Progenitor cell of endocrine pancreas (in vitro differentiated cells): ENCODE results near the gene MRPL43. TPM values are rescaled to one million over a fixed set of nuclear protein-coding genes. Genes with fewer than 3 reads are reported as not detected.

ENCODE experiments used
- DNase-seq: peaks from one replicate; pipeline ENCODE4 v3.0.0; 2021; ENCODE audit warnings: low spot score; ENCODE audit not compliant: unreplicated experiment
- H3K27ac Mint-ChIP-seq: 2 replicates; pipeline ENCODE4 v1.8.0; 2021; ENCODE audit warnings: mild to moderate bottlenecking, moderate library complexity, mixed read lengths
- H3K27me3 Mint-ChIP-seq: 2 replicates; pipeline ENCODE4 v1.8.0; 2021; ENCODE audit warnings: mixed read lengths
- H3K36me3 Mint-ChIP-seq: 2 replicates; pipeline ENCODE4 v1.8.0; 2022; ENCODE audit warnings: mixed read lengths; ENCODE audit not compliant: insufficient read depth
- H3K4me1 Mint-ChIP-seq: 2 replicates; pipeline ENCODE4 v1.8.0; 2021; ENCODE audit warnings: low read depth, mixed read lengths
- H3K4me3 Mint-ChIP-seq: 2 replicates; pipeline ENCODE4 v1.8.0; 2021; ENCODE audit warnings: low read depth, mild to moderate bottlenecking, moderate library complexity, mixed read lengths
- H3K9me3 Mint-ChIP-seq: 2 replicates; pipeline ENCODE4 v1.8.0; 2021; ENCODE audit warnings: low read depth, mixed read lengths
- CTCF ChIP-seq: fragments of 200-600 bp; sonication (generic); IDR thresholded peaks from one replicate; pipeline ENCODE4 v1.5.0; 2021; ENCODE audit warnings: antibody characterized with exemption, mild to moderate bottlenecking; ENCODE audit not compliant: unreplicated experiment
- total RNA-seq: library from RNA; stranded (reverse); gene quantifications from 2 replicates; pipeline ENCODE4 v1.2.1, GENCODE V29; 2021

The MRPL43 gene
- total RNA-seq, 1 donor from 2014 or later: 70.7 TPM

DNA sequence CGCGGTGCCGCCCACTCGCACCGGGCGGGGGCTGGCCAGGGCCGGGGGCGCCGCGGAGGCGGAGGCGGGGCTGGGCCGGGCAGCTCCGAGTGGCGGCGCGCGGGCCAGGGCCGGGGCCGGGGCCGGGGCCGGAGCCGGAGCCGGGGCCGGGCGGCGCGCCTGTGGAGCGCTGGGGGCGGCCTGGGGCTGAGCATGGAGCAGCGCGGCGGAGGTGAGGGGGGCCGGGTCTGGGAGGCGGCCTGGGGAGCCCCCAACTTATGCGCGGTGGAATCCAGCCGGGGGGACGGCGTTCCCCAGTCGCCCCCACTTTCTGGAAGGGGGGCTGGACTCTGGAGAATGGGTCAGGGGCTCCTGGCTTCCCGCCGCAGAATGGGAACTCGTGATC is 12.4 kb upstream of the MRPL43 start, which contains the start of gene LZTS2:
LZTS2 (plus strand) TSS at position 67 of the 385 bp plus-strand sequence. CDS start 2,731 bp downstream, outside the sequence.
- DNase-seq: peak; percentile 46
- no peak for TF ChIP-seq CTCF
- H3K9me3 Mint-ChIP-seq: no peaks in the 10 kb centered on the region
- H3K4me1 Mint-ChIP-seq: peaks cover 16% of the 10 kb centered on the region
- no peaks in the 10 kb centered on the region for H3K27me3 Mint-ChIP-seq
- peaks cover 2% of the 10 kb centered on the region for H3K36me3 Mint-ChIP-seq
- peak within 1 kb of the TSS; percentile 97 for H3K27ac Mint-ChIP-seq
- H3K4me3 Mint-ChIP-seq: peak within 1 kb of the TSS; percentile 75

- peak; percentile 77 for DNase-seq
- peak; percentile 98 for TF ChIP-seq CTCF
- H3K27me3 Mint-ChIP-seq: no peaks in the 10 kb centered on the region
- peak overlapping the region; percentile 75 for H3K4me3 Mint-ChIP-seq
- peaks cover 16% of the 10 kb centered on the region for H3K4me1 Mint-ChIP-seq
- peak overlapping the region; percentile 97 for H3K27ac Mint-ChIP-seq
- no peaks in the 10 kb centered on the region for H3K9me3 Mint-ChIP-seq
- H3K36me3 Mint-ChIP-seq: peaks cover 4% of the 10 kb centered on the region
These were observed 11.9 kb upstream of the MRPL43 start for GRCh38 chr10:100998991-100999741.

GRCh38 chr10:100998183-100998990 is 11.1 kb upstream of the MRPL43 start:
- Mint-ChIP-seq H3K4me1 (peaks cover 16% of the 10 kb centered on the region), H3K9me3 (no peaks in the 10 kb centered on the region), H3K27me3 (no peaks in the 10 kb centered on the region), H3K27ac (peak overlapping the region; percentile 97), H3K4me3 (peak overlapping the region; percentile 75), H3K36me3 (peaks cover 3% of the 10 kb centered on the region)
- no peak for TF ChIP-seq CTCF
- DNase-seq: no peak

DNA sequence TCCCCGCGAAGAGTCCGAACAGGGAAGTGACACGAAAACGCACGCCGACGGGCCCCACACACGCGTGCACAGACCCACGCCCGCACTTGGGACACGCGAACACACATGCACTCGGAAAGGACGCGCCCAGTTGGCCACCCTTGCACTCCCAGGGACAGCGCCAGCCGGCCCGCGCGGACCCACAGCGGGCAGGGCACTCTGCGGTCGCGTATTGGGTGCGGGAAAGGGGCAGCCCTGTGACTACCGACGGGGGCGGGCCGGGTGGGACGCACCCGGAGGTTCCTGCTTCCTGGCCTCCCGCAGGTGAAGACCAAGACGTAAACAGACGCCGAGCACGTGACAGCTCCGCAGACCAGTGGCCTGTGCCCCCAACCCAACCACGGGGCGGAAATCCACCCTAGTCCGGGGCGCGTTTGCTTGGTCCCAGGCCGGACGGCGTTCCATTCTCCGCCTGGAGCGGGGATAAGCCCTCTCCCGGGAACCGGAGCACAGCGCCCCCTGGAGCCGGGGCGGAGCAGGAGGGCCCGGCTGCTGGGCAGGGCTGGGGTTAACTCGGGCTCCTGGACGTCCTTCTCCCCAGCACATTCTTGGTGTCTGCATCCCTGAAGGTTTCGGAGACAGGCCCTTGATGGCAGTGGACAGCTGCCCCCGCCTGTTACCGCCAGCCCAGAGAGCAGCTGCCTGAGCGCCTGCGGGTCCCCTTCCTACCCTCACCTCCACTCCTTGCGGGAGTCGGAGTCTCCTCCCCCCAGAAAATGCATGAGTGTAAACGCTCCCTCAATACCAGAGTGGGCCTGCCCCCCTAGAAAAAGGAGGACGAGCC is 10.3 kb upstream of the MRPL43 start:
- H3K4me1 Mint-ChIP-seq: peaks cover 16% of the 10 kb centered on the region
- peak overlapping the region; percentile 97 for H3K27ac Mint-ChIP-seq
- no peaks in the 10 kb centered on the region for H3K9me3 Mint-ChIP-seq
- peak; percentile 83 for DNase-seq
- H3K36me3 Mint-ChIP-seq: peaks cover 3% of the 10 kb centered on the region
- peak overlapping the region; percentile 75 for H3K4me3 Mint-ChIP-seq
- TF ChIP-seq CTCF: peak; percentile 91
- no peaks in the 10 kb centered on the region for H3K27me3 Mint-ChIP-seq
